Spleen (tissue), 7 donors: ENCODE results near the gene FDXR.

Source experiments
- CTCF ChIP-seq, 11 experiments: fragments of 200-600 bp in 7 of 11; fragments of 450-650 bp in 4 of 11; sonication (generic) in 4 of 11; IDR thresholded peaks in 8 of 11; conservative IDR thresholded peaks in 3 of 11; 1 replicate in 7 of 11; 2 replicates in 4 of 11; pipeline versions ENCODE4 v1.4.0 to v1.8.0; 2016 to 2021; ENCODE audit warnings: antibody characterized with exemption in 11 of 11, inconsistent platforms in 4 of 11, mild to moderate bottlenecking in 1 of 11
- POLR2A ChIP-seq, 3 donors: fragments of 450-650 bp; IDR thresholded peaks; one replicate each; pipeline ENCODE4 v1.5.1; 2017; ENCODE audit warnings: antibody characterized with exemption in 3 of 3, mild to moderate bottlenecking in 1 of 3
- donor health status: DM: no; HTN: no; CAD: no; lungs with moderate emphysema.
- donor health status: DM: no; HTN: no; CAD: no.
- donor health status: DM: no; HTN: no; CAD: no.

- no peak for TF ChIP-seq CTCF (IDR thresholded peaks at IDR 0.05 in 8 of 11, conservative IDR thresholded peaks at IDR 0.05 in 3 of 11)
- TF ChIP-seq POLR2A (IDR thresholded peaks at IDR 0.05), result no peak
Observed at GRCh38 chr17:74865504-74866197, 7.1 kb downstream of the FDXR start.
